ENCODE measurements around the gene SEC63. TPM values are rescaled to one million over a fixed set of nuclear protein-coding genes. Genes with fewer than 3 reads are reported as not detected.

SEC63 gene
- total RNA-seq, 2 donors from 2014 or later: 65.7 to 74.8 TPM

GRCh38 chr6:107830060-107830459 is 127.9 kb downstream of the SEC63 start:
- DNase-seq: no peak
- Mint-ChIP-seq H3K4me3 (no peak overlapping the region), H3K36me3 (ENCODE audit: low read depth) (no peaks in the 10 kb centered on the region), H3K27ac (no peak overlapping the region), H3K4me1 (no peaks in the 10 kb centered on the region), H3K9me3 (no peaks in the 10 kb centered on the region), H3K27me3 (ENCODE audit: insufficient read depth) (peaks cover 2% of the 10 kb centered on the region)
- TF ChIP-seq CTCF (conservative IDR thresholded peaks at IDR 0.05): no peak
- H3K4me1 ChIP-seq (ENCODE audit: control insufficient read depth, insufficient read depth, low read length): no peaks in the 10 kb centered on the region
- H3K27ac ChIP-seq (ENCODE audit: low read depth, low read length): no peak overlapping the region
- H3K9ac ChIP-seq (ENCODE audit: extremely low read depth, low read length, poor library complexity, severe bottlenecking): no peak overlapping the region
- WGBS, 2 experiments (ENCODE audit: insufficient coverage in 1 of 2, insufficient read length in 1 of 2): 90% methylated on average over 2 of the region's 2 CpGs
- H3K4me3 ChIP-seq (ENCODE audit: low read length): no peak overlapping the region
- H3K27me3 ChIP-seq (ENCODE audit: control insufficient read depth, insufficient read depth, low read length, poor library complexity, severe bottlenecking): no peaks in the 10 kb centered on the region
- no peaks in the 10 kb centered on the region for H3K36me3 ChIP-seq (ENCODE audit: control insufficient read depth, insufficient read depth, low read length)
- H3K9me3 ChIP-seq (ENCODE audit: control insufficient read depth, low read length): no peaks in the 10 kb centered on the region

- TF ChIP-seq CTCF (conservative IDR thresholded peaks at IDR 0.05): no peak
- H3K27ac ChIP-seq (ENCODE audit: low read depth, low read length): no peak overlapping the region
- H3K27me3 Mint-ChIP-seq (ENCODE audit: insufficient read depth): peaks cover 8% of the 10 kb centered on the region
- no peaks in the 10 kb centered on the region for H3K4me1 Mint-ChIP-seq
- no peaks in the 10 kb centered on the region for H3K36me3 ChIP-seq (ENCODE audit: control insufficient read depth, insufficient read depth, low read length)
- WGBS, 2 experiments (ENCODE audit: insufficient coverage in 1 of 2, insufficient read length in 1 of 2): 93 to 100% methylated on average over 5 to 7 of the region's 7 CpGs
- H3K4me3 Mint-ChIP-seq: no peak overlapping the region
- no peaks in the 10 kb centered on the region for H3K4me1 ChIP-seq (ENCODE audit: control insufficient read depth, insufficient read depth, low read length)
- H3K27ac Mint-ChIP-seq: no peak overlapping the region
- DNase-seq: no peak
- H3K9me3 ChIP-seq (ENCODE audit: control insufficient read depth, low read length): no peaks in the 10 kb centered on the region
- no peaks in the 10 kb centered on the region for H3K9me3 Mint-ChIP-seq
- H3K4me3 ChIP-seq (ENCODE audit: low read length): no peak overlapping the region
- H3K9ac ChIP-seq (ENCODE audit: extremely low read depth, low read length, poor library complexity, severe bottlenecking): no peak overlapping the region
- peaks cover 7% of the 10 kb centered on the region for H3K27me3 ChIP-seq (ENCODE audit: control insufficient read depth, insufficient read depth, low read length, poor library complexity, severe bottlenecking)
- no peaks in the 10 kb centered on the region for H3K36me3 Mint-ChIP-seq (ENCODE audit: low read depth)
These were observed 130.5 kb downstream of the SEC63 start for GRCh38 chr6:107827541-107827940.

GRCh38 chr6:107823047-107823557 is 134.9 kb downstream of the SEC63 start:
- no peak for TF ChIP-seq CTCF (conservative IDR thresholded peaks at IDR 0.05)
- no peak overlapping the region for H3K4me3 ChIP-seq (ENCODE audit: low read length)
- H3K27ac ChIP-seq (ENCODE audit: low read depth, low read length): no peak overlapping the region
- H3K27me3 ChIP-seq (ENCODE audit: control insufficient read depth, insufficient read depth, low read length, poor library complexity, severe bottlenecking): peaks cover 33% of the 10 kb centered on the region
- H3K4me1 ChIP-seq (ENCODE audit: control insufficient read depth, insufficient read depth, low read length): no peaks in the 10 kb centered on the region
- Mint-ChIP-seq H3K27ac (no peak overlapping the region), H3K36me3 (ENCODE audit: low read depth) (no peaks in the 10 kb centered on the region), H3K9me3 (no peaks in the 10 kb centered on the region), H3K4me1 (peaks cover 18% of the 10 kb centered on the region), H3K4me3 (no peak overlapping the region), H3K27me3 (ENCODE audit: insufficient read depth) (peaks cover 29% of the 10 kb centered on the region)
- no peaks in the 10 kb centered on the region for H3K36me3 ChIP-seq (ENCODE audit: control insufficient read depth, insufficient read depth, low read length)
- no peaks in the 10 kb centered on the region for H3K9me3 ChIP-seq (ENCODE audit: control insufficient read depth, low read length)
- H3K9ac ChIP-seq (ENCODE audit: extremely low read depth, low read length, poor library complexity, severe bottlenecking): no peak overlapping the region
- no peak for DNase-seq
- 81 to 94% methylated on average over 5 to 8 of the region's 8 CpGs for WGBS, 2 experiments (ENCODE audit: insufficient coverage in 1 of 2, insufficient read length in 1 of 2)
